Cerebellar cortex (tissue), 1 donor: ENCODE data around the gene UCK2.

ENCODE experiments used
- DNase-seq: peaks from one replicate; pipeline ENCODE4 v3.0.0-alpha.2; 2015; ENCODE audit warnings: low spot score

The UCK2 gene

GRCh38 chr1:165938844-165939243, 111.4 kb downstream of the UCK2 start:
- no peak for DNase-seq

GRCh38 chr1:165941531-165941930, 114.1 kb downstream of the UCK2 start:
- no peak for DNase-seq

- no peak for DNase-seq
Measured at GRCh38 chr1:165942062-165942461, 114.6 kb downstream of the UCK2 start.

- no peak for DNase-seq
Measured at GRCh38 chr1:165942927-165943597, 115.6 kb downstream of the UCK2 start.

- no peak for DNase-seq
Measured at GRCh38 chr1:165945911-165946310, 118.5 kb downstream of the UCK2 start.

- DNase-seq = no peak
Measured at GRCh38 chr1:165947797-165948455, 120.5 kb downstream of the UCK2 start.

GRCh38 chr1:165949335-165950130, 122.1 kb downstream of the UCK2 start:
- no peak for DNase-seq

- DNase-seq = no peak
Measured at GRCh38 chr1:165954940-165955339, 127.5 kb downstream of the UCK2 start.

GRCh38 chr1:165958306-165958705, 130.9 kb downstream of the UCK2 start:
- DNase-seq = no peak

GRCh38 chr1:165960136-165960535, 132.7 kb downstream of the UCK2 start:
- no peak for DNase-seq

- DNase-seq = no peak
Measured at GRCh38 chr1:165960881-165961280, 133.5 kb downstream of the UCK2 start.
